ENCODE measurements around the gene HAL. TPM values are rescaled to one million over a fixed set of nuclear protein-coding genes. Genes with fewer than 3 reads are reported as not detected.

The HAL gene
- total and polyA plus RNA-seq, 2 experiments from 2014 or later, result not detected

DNA sequence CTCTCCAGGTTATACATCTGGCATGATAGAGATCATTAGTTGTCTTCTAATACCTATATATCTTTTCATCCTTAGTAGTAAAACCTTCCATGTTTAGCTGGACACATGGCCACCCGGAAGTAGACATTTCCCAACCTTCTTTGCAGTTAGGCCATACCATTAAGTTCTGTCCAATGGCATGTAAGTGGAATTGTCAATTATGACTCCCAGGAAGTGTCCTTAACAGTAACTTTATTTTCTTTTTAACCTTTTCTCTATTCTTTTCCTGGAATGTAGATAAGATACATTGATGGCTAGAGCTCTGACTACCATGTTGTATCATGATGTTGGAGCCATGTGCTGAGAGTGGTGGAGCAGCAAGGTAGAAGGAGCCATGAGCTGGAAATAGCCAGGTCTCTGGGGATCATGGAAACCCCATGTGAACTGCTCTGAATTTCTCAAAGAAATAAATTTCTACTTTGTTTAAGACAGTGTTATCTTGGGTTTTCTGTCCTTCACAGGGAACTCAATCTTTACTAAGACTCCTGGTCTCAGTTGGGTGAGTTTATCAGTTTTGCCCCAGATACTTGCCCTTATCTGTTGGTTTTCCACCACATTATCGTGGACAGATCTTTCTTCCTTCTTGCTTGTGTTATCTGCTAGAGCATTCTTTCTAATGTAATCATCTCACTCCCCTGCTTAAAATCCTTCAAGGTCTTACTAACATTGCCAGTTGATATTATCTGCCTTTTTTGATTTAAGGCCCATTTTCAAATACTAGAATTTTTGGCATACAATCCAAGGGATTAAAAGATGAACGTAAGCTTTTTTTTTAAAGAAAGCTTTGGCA is 44.4 kb upstream of the HAL start:
- no peaks in the 10 kb centered on the region for H3K27me3 ChIP-seq
- H3K36me3 ChIP-seq, result no peaks in the 10 kb centered on the region
- DNase-seq (ENCODE audit: low read depth in 1 of 2, low spot score in 1 of 2), result no peak
- TF ChIP-seq, protein P1, sequence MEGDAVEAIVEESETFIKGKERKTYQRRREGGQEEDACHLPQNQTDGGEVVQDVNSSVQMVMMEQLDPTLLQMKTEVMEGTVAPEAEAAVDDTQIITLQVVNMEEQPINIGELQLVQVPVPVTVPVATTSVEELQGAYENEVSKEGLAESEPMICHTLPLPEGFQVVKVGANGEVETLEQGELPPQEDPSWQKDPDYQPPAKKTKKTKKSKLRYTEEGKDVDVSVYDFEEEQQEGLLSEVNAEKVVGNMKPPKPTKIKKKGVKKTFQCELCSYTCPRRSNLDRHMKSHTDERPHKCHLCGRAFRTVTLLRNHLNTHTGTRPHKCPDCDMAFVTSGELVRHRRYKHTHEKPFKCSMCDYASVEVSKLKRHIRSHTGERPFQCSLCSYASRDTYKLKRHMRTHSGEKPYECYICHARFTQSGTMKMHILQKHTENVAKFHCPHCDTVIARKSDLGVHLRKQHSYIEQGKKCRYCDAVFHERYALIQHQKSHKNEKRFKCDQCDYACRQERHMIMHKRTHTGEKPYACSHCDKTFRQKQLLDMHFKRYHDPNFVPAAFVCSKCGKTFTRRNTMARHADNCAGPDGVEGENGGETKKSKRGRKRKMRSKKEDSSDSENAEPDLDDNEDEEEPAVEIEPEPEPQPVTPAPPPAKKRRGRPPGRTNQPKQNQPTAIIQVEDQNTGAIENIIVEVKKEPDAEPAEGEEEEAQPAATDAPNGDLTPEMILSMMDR (IDR thresholded peaks at IDR 0.05; ENCODE audit: low read depth, low read length), result no peak
- no peak overlapping the region for H3K4me3 ChIP-seq
- no peak overlapping the region for H3K27ac ChIP-seq
- H3K4me1 ChIP-seq (ENCODE audit: low read depth), result no peaks in the 10 kb centered on the region
- H3K9me3 ChIP-seq (ENCODE audit: low read depth), result no peaks in the 10 kb centered on the region

DNA sequence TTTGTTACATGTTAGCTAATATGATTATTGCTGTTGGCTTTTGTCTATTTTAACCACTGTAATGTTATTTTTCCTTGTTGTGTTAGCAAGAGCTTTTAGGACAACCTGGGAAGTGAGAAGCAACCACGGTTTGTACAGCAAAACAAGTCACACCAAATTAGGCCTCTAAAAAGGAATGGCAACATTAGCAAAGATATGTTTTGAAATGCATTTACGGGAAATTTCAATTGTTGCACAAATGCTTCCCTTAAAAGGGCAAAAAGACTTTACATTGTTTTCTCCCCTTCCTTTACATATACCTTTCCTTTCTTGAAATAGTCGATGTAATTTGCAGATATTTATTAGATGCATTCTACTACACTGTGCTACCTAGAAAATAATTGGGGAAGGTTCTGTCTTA is 43.4 kb upstream of the HAL start:
- TF ChIP-seq, protein P1 (IDR thresholded peaks at IDR 0.05; ENCODE audit: low read depth, low read length), result no peak
- DNase-seq (ENCODE audit: low read depth in 1 of 2, low spot score in 1 of 2), result no peak
- H3K9me3 ChIP-seq (ENCODE audit: low read depth), result no peaks in the 10 kb centered on the region
- no peaks in the 10 kb centered on the region for H3K27me3 ChIP-seq
- H3K36me3 ChIP-seq, result no peaks in the 10 kb centered on the region
- no peak overlapping the region for H3K27ac ChIP-seq
- H3K4me1 ChIP-seq (ENCODE audit: low read depth), result no peaks in the 10 kb centered on the region
- H3K4me3 ChIP-seq, result no peak overlapping the region

DNA sequence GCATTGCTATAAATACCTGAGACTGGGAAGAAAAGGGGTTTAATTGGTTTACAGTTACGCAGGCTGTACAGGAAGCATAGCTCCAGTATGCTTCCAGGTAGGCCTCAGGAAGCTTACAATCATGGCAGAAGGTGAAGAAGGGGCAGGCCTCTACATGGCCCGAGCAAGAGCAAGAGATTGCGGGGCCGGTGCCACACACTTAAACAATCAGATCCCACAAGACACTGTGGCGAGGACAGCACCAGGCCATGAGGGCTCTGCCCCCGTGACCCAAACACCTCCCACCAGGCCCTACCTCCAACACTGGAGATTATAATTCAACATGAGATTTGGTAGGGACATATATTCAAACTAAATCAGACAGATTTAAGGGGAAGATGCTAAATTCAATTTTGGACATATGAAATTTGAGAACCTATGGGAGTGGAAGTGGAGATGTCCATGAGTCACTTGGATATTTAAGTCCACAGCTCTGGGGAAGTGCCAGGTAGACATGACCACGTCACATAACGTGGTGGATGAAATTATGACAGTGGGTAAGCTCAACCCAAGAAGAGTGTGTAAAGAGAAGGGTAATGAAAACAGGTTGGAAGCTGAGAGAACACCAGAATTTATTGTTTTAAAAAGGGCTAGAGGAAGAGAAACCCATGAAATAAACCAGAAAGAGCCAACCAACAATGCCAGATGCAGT is 40.8 kb upstream of the HAL start:
- TF ChIP-seq, protein P1 (IDR thresholded peaks at IDR 0.05; ENCODE audit: low read depth, low read length), result no peak
- no peak for DNase-seq (ENCODE audit: low read depth in 1 of 2, low spot score in 1 of 2)

DNA sequence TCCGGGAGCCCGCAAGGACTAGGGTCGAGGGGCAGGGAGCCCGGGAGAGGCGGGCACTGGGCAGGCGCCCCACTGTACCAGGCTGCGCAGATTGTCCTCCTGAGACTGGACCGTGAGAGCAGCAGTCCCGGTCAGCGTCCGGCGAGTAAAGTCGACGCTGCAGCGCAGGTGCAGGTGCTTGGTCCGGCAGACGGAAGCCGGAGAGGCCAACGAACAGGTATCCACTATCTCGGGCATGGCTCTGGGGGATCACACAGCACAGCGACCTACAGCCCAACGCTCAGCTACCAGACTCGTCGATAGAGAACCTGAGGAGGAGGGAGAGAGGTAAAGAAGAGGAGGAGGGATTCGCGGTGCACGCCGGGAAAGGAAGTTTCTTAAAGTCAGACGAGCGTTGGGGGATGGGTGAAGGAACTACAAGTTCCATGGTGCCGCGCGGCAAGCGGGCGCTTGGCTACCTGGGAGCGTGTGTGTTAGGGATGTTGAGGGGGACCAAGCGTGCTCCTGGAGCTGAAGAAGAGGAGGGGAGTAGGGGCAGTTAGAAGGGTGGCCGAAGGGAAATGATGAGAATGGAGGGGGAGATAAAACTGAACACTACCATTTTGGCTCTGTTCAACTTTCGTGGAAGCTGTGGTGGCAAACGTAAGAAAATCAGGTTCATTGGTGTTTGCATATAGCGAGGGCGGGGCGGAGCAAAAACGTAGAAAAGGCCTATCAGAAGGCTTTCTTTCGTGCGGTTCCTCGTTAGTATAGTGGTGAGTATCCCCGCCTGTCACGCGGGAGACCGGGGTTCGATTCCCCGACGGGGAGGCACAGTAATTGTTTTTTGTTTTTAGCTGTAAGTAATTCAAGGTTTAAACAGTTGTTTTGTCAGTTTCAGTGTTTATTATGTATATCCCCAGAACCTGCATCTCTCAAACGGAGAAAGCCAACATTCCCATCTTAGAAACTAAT is 39.4 kb upstream of the HAL start, which contains the start of gene LTA4H:
TSS of gene LTA4H (minus strand) at position 305 of the 954 bp plus-strand sequence. CDS start at position 237, 68 bp downstream.
- peaks cover 14% of the 10 kb centered on the region for H3K4me1 ChIP-seq (ENCODE audit: low read depth)
- no peaks in the 10 kb centered on the region for H3K27me3 ChIP-seq
- peak within 1 kb of the TSS; percentile 74 for H3K4me3 ChIP-seq
- TF ChIP-seq, protein P1 (IDR thresholded peaks at IDR 0.05; ENCODE audit: low read depth, low read length), result no peak
- H3K9me3 ChIP-seq (ENCODE audit: low read depth), result no peaks in the 10 kb centered on the region
- no peaks in the 10 kb centered on the region for H3K36me3 ChIP-seq
- peak; percentile 99 to 100 for DNase-seq (ENCODE audit: low read depth in 1 of 2, low spot score in 1 of 2)
- H3K27ac ChIP-seq, result peak within 1 kb of the TSS; percentile 55

More for the DNA sequence above, 40.8 kb upstream of the HAL start:
- H3K27ac ChIP-seq, result no peak overlapping the region
- H3K9me3 ChIP-seq (ENCODE audit: low read depth), result no peaks in the 10 kb centered on the region
- H3K27me3 ChIP-seq, result no peaks in the 10 kb centered on the region
- H3K36me3 ChIP-seq, result no peaks in the 10 kb centered on the region
- H3K4me3 ChIP-seq, result no peak overlapping the region
- peaks cover 14% of the 10 kb centered on the region for H3K4me1 ChIP-seq (ENCODE audit: low read depth)

Data from cardiac muscle cell (in vitro differentiated cells and primary cell).